CD1c-positive myeloid dendritic cell (primary cell): ENCODE measurements around the gene CTXND1.
"Not testable (repeated sequence)": the region's sequence is repeated elsewhere in the genome, so short reads cannot be mapped to it uniquely, and the experiment has no call there.

Source experiments
- DNase-seq: peaks from one replicate; pipeline ENCODE4 v3.0.0-alpha.2; 2016; ENCODE audit errors: extremely low spot score

The CTXND1 gene

DNA sequence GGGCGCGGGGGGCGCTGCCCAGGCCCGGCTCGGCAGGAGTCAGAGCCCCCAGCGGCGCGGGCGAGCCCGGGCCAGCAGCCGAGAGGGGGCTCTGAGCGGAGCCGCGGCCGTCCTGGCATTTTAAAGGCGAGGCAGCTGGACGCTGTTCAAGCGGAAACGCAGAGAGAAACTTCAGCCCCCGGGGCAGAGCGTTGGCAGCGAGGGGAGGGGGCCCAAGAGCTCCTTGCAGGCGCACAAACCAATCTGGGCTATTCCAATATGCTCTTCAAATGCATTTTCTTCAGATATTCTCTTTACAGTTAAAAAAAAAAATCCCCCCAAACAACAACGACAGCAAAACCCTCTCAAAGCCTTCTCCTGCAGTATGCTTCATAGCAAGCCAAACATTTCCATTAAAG, at the start of gene CTXND1:
CTXND1 (minus strand) TSS at position 93 of the 398 bp plus-strand sequence. CDS start 50,264 bp downstream, outside the sequence.
- DNase-seq = no peak

DNA sequence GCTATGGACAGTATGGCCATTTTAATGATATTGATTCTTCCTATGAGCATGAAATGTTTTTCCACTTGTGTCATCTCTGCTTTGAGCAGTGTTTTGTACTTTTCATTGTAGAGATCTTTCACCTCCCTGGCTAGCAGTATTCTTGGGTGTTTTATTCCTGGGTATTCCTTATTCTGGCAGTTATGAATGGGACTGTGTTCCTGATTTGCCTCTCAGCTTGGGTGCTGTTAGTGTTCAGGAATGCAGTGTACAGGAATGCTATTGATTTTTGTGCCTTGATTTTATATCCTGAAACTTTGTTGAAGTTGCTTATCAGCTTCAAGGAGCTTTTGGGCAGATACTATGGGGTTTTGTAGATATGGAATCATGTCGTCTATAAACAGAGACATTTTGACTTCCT, 49.5 kb upstream of the CTXND1 start:
- DNase-seq = no peak

DNA sequence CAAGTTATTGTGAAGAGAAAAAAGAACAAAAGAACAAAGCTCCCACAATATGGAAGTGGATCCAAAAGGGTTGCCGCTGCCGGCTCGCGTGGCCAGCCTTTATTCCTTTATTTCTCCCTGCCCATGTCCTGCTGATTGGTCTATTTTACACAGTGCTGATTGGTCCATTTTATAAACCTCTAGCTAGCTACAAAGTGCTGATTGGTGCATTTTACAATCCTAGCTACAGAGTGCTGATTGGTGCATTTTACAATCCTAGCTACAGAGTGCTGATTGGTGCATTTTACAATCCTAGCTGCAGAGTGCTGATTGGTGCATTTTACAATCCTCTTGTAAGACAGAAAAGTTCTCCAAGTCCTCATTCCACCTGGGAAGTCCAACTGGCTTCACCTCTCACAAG, 43.8 kb upstream of the CTXND1 start:
- DNase-seq = not testable (repeated sequence)

DNA sequence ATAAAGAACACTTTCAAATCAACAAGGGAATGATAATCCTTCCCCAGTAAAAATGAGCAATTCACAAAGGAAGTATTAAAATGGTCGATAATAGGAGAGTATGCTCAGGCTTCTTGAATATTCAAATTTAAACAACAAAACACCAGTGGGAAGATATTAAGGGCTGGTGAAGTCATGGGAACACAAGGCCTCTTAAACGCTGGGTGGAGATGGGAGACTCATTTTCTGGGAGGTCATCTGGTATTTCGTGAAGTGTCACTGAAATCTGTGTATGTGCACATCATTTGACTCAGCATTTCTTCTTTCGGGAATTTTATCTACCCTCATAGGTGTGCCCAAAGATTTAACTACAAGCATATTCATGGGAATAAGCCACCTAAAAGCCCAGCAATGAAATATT, 40.1 kb upstream of the CTXND1 start:
- DNase-seq = no peak

DNA sequence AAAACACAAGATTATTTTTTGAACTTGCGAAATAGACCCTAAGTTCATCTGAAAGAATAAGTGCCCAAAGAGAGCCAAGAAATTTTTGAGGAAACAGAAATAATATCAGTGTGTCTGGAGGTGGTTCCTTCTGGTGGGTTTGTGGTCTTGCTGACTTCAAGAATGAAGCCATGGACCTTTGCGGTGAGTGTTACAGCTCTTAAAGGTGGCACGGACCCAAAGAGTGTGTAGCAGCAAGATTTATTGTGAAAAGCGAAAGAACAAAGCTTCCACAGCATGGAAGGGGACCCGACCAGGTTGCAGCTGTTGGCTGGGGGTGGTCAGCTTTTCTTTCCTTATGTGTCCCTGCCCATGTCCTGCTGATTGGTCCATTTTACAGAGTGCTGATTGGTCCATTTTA, 38.9 kb upstream of the CTXND1 start:
- not testable (repeated sequence) for DNase-seq

DNA sequence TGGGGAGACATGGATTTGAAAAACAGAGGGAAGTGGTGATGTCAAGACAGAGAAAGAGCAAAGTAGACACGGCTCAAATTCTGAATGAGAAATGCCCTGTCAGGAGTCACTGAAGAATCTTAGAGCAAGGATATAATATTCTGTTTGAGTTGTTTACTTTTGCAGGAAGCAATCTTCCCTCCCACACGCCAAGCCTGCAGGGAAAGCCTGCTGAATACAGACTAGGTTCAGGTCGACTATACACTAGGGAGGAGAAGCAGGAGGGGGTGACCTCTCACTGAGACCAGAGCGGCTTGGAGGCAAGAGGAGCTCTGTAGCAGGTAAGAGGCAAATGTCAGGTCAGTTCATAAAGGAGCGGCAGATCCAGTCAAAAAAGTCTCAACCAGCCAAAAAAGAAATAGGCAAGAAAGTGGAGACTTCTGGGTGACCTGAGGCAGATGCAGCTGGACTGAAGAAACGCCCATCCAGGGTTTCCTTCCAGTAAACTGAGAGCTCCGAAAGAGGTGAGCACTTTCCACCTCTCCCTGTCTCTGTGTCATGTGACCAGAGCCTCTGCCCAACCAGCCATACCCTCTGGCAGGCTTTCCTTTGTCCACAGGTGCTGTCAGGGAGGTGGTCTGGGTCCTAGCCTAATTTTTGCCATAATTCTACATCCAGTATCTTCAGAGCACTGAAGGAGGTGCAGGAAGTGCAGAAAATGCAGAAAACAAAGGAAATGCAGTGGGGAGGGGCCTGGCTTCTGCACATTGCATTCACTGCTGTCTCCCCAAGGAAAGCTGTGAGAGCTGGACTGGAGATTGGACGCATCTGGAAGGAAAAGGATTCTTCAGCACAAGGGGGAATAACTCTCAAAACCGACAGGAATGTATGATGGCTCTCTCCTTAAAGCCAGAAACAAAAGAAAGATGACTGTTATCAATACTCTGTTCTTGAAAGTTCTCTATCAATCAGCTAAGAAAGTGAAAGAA, 37.8 kb upstream of the CTXND1 start:
- no peak for DNase-seq

DNA sequence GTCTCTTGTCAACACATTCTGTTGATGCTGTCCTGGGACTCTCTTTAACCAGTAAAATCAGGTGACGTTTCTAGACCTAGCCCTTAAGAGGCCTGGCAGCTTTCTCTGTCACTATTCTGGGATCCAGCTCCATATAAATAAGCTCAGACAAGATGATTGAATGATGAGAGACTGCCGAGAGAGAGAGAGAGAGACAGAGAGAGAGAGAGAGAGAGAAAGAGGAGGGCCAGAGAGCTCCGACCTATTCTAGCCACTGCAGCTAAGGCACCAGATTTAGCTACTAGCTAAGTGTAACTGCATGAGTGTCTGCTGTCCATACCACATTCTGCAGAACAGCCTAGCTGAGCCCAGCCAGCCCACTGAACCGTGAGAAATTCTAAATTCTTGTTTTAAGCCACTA, 36.1 kb upstream of the CTXND1 start:
- DNase-seq = no peak

DNA sequence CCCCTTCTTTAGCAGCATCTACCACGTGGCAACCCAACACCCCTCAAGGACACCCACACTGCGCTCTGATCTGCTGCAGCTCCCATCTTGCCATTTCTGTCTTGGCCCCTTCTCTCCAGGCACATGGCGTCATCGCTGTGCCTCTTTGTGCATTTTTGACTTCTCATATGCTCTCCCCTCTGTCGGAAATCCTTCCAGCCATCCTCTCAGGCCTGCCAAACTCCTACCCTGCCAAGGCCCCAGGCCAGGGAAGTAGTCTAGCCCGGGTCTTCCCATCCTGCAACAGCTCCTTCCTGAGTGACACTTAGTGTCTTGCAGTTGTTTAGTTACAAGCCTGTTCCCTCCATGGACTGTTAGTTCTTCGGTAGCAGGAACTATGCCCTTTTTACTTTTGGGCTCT, 34.0 kb upstream of the CTXND1 start:
- DNase-seq = no peak

DNA sequence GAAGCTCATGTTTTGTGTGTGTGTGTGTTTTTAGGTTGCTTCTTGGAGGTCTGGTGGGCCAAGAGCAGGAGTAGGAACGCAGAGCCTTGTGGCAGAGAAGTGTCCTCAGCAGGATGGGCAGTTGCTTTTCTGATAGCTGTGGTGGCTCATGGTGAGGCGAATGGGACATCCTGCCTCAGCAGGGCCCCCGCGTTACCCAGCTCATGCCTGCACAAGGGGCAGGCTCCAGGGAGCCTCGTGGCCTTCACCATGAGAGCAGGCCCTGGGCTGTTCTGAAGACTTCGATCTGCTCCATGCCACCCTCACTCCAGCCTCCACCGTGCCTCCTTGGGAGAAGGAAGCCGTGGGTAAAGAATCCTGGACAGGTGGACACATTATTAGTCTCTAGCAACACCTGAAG, 33.4 kb upstream of the CTXND1 start:
- DNase-seq = no peak

DNA sequence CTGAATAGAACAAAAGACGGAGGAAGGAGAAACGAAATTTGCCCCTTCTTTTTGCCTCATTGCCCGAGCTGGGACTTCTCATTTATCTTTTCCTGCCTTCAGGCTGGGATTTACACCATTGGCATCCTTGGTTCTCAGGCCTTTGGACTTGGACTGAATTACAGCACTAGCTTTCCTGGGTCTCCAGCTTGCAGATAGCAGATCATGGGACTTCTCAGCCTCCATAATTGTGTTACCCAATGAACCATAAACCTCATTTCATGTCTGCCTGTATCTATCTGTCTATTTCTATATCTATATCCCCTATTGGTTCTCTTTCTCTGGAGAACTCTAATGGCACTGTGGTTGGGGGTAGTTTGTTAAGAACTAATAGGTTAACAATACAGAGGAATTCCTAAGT, 31.5 kb upstream of the CTXND1 start:
- no peak for DNase-seq

DNA sequence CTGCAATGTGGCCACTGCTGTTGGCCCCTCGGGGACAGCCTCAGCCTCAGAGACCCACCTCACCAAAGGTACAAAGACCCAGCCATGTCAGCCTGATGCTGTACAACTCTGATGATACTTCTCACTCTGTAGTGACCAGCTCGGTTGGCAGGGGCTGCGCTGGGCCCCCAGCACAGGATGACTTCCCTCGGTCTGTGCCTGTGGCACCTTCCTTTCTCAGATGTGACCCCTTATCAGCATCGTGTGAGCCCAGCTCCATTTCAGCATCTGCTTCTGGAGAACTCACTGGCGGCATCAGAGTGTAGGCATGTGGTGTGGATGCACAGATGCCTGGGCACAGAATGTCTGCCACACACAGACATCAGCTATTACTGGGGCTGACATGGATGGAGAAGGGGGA, 25.1 kb upstream of the CTXND1 start:
- no peak for DNase-seq

DNA sequence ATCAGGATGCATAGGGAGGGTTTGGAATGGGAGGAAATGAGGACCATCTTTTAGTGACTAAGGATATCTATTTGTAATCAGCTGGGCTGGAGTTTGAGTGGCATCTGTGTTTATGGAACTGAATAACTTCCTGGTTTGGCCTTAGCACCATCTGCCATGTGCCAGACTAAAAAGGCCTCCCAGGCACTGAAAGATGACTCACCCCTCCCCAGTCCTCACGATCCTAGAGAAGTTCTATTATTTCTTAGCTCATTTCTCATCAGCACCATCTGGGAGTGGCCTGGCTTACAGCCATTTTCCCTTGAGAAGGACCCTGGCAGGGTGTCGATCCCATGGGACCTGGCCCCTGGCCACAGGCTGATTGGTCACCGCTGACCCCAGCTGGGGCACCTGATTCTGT, 23.9 kb upstream of the CTXND1 start:
- DNase-seq = peak; percentile 5

DNA sequence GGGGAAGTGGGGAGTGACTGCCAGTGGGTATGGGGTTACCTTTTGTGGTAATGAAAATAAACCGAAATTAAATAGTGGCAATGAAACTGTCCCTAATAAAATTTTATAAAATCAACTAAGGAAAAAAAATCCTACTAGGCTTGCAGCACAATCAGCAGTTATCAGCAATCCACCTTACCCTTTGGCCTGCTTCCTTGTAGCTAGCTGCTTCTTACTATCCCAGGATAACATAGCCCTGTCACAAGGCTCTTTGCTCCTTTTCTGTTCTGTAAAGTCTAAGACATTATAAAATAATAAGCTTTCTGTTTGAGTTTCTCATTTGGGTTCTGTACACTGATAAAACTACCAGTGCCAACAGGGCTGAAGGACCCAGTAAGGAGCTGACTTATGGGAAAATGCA, 23.0 kb upstream of the CTXND1 start:
- DNase-seq = no peak

DNA sequence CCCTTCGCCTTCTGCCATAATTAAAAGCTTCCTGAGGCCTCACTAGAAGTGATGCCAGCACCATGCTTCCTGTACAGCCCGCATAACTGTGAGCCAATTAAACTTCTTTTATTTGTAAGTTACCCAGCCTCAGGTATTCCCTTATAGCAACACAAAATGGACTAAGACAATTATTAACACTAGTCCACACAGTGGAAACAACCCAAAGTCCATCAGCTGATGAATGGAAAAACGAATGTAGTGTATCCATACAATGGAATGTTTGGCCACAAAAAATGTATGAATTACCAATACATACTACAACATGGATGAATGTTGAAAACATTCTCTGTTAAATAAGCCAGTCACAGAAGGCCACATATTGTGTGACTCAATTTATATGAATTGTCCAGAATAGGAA, 22.5 kb upstream of the CTXND1 start:
- no peak for DNase-seq

DNA sequence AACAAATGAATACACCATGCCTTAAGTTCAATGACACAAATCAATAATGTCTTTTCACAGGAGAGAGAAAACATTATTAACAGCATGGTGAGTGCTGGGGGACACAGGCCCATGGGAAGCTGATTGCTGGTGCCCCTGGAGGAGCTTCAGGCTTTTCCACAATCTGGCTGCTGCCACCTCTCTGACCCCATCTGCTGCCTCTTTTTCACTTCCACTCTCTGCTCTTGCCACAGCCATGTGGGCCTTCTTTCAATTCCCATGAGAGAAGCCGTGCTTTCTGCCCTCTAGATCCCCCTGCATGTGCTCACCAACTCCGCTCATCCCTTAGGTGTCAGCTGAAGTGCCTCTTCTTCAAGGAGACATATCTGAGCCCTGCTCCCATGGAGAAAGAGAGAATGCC, 21.0 kb upstream of the CTXND1 start:
- no peak for DNase-seq

DNA sequence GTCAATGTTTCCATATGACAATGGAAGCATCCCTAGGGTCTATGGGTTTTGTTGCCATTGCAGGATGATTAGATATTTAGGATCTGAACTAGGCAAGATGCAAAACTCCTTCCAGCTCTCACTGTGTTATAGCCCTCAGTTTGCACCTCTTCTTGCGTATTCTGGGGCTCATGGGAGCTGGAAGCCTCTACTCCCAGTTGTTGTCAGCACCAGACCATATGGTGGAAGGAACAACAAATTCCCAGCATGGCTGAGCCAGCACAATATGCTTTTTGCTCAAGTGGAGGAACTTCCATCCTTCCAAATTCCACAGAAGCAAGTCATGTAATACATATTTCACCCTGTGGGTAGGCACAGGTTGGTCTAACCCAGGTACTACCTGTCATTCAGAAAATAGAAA, 18.5 kb upstream of the CTXND1 start:
- DNase-seq = no peak

DNA sequence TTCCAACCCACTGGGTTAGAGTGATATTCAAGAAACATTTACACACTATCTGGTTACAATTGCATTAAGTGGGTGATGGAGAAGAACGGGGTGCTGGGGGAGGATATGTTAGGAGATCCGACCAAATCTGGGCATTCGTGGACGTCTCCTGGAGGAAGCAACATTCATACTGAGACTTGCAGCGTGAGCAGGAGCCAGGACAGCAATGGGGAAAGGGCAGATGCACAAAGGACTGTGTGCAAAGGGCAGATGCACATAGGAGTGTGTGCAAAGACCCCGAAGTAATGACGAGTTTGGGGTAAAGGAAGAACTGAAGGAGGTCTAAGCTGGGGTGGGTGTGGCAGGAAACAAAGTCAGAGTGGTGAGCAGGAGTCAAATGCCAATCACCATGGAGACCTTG, 16.1 kb upstream of the CTXND1 start:
- DNase-seq = no peak

DNA sequence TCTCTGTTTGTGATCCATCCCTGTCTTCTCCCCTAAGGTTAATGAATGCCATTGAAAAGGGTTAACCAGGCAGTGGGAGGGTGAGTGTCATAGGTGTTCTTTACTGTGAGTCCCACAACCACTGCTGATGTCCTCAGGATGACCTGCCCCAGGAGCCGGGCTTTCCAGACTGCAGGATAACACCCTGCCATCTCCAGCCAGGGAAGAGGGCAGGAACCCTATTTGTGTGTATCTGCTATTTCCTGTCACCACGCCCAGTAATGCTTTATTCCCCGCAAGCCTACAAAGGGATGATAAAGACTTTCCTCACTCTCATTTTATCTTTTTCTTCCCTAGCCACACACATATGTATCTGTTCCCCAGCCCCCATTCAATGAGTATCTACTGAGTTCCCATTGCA, 15.6 kb upstream of the CTXND1 start:
- DNase-seq = no peak

DNA sequence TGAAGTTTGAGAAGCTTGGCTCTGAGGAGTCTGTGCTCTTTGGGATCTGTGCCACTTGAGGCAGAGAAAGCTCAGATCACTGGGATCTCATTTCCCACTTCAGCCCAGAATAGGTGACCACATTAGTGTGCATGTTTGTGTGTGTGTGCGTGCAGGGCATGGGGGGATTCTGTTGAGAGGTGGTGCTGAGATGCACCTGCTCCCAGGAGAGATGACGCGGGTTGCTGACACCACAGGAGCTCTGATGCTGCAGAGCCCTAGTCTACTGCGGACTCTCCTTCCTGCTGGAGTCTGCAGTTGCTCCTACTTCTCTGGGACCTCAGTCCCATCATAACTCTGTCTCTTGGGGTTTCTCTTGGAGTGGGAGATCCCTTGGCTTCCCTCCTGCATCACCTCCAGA, 14.7 kb upstream of the CTXND1 start:
- no peak for DNase-seq

DNA sequence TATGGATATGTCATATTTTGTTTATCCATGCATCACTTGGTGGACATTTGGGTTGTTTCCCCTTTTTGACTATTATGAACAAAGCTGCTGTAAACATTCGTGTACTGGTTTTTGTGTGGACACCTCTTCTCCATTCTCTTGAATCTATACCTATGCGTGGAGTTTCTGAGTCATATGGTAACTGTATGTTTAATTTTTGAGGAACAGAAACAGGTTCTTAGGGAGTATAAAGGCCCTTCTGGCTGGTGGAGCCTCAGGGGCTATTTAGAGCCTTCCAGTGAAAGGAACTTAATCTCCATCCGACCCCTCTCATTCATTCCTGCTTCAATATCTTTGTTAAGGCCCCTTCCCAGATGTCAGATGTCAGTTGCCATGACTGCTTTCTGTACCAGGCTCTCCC, 14.1 kb upstream of the CTXND1 start:
- peak; percentile 40 for DNase-seq

DNA sequence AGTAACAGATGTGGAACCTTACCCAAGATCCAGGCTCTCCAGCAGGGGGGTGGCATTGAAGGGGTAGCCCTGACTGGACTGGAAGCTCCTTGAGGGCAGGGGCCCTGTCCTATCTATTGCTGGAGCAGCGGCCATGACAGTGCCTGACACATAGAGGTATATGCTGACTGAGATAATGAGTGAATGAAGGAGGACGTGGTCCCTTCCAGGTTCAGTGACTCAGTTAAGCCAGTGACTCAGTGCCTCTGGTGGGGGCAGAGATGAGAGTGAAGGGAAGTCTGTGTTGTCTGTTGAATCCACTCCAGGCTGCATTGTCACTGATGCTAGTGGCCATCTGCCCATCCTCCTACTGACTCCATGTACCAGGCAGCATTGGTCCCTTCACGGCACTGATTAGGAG, 13.0 kb upstream of the CTXND1 start:
- DNase-seq = no peak

DNA sequence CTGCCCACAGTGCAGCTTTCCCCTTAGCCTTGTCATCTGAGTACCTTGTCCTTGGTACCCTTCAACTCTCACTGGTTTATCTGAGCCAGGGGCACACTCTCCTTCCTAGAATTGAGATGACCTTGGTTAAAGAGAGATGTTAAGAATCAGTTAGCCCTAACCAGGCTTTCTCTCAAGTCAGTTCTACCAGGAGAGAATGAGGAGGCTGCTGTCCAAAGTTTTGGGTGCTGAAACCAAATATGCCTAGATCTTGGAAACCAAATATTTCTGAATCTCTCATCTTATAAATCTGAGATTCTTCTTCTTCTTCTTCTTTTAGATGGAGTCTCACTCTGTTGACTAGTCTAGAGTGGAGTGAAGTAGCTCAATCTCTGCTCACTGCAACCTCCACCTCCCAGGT, 12.0 kb upstream of the CTXND1 start:
- no peak for DNase-seq

DNA sequence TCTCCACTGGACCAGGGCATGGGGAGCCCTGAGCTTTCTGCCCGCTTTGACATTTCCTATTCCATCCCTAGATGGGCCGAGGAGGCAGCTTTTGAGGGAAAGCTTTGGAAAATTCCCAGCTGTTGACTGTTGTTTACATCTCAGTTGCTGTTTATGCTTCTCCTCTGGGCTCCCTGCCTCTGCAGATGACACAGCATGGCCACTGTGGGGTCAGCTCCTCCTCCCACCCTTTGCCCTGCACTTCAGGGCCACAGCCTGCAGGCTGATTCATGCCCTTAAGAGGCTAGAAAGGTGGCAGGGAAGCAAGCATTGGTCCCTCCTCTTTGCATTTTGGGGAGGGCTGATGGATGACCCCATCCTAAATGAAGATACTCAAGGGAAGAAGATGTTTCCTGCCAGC, 8.5 kb upstream of the CTXND1 start:
- DNase-seq = no peak
